ENCODE data around the gene FMNL1.

The FMNL1 gene

DNA sequence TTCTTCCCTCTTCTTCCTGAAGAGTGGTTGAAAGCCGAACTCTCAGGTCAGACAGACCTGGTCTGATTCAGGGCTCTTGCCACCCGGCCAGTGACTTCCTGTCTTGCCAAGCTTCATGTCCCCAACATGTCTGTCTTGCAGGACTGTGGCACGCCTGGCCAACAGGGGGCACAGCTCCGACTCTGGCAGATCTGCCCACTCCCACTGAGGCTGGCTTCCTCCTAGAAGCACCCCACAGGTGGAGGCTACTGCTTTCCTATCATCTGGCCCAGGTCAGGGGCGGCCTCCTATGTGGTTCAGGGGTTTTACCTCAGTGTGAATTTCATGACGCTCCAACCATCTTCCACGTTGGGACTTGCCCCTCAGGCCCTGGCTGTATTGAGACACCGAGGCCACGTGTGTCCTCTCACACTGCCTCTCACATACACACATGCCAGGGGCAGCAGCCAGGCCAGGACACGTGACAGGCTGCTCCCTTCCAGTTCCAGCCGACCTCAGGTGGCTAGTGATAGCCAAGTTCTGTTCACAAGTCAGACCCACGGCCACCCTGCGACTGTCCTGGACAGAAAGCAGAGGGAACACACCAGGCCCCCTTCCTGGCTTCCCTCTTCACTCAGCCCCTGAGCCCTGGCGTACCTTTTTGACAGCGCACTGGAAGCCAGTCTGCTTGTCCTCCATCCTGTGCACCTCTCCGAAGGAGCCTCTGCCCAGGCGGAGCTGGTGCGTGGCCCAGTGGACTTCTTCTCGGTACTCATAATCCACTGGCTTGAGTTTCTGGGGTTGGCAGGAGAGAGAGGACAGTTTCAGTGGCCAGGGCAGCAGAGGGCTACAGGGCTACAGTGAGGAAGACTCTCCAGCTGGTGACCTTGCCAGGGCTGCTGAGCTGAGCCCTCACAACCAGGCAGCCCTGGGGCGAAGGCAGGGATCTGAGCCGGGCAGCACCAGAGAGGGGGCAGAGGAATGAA lies 62.8 kb downstream of the FMNL1 start:
- peak; percentile 66 to 71 for DNase-seq

- DNase-seq: no peak
Observed at GRCh38 chr17:45286286-45286685, 64.6 kb downstream of the FMNL1 start.

DNA sequence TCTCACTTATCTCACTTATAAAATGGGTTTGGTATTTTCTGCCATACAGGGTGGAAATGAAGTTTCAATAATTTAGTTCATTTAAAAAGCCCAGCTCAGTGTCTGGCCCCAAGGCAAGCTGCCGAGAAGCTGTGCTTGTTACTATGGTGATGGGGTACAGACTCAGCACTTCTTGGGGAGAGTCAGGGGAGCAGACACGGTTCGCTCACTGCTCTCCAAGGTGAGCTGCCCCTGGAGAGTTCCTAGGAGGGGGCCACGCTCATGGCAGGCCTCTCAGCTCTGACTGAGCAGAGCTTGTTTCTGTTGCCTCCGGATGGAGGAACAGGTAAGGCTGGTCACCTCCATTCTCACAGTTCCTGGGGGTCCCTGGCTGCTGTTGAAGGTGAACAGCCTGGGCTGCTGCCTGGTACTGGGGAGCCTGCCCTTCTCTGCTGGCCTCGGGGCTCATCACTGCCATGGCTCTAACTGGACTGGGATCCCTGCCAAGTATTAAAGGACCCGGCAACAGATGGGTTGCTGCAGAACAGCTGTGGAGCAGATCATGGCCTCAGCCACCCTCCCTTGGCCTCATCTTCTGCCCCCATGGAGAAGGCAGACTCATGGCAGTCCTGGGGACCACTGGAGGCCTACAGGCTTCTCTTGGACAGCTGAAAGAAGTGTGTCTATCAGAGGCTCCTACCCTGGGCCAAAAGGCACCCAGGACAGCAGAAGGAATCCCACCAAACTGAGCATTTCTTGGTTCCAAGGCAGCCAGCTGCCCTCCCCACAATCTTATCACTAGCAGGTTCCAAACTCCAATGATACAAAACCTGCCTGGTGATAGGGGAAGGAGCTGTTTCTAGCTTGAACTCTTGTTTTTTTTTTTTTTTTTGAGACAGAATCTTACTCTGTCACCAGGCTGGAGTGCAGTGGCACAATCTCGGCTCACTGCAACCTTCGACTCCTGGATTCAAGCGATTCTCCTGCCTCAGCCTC lies 66.1 kb downstream of the FMNL1 start:
- DNase-seq: no peak

DNA sequence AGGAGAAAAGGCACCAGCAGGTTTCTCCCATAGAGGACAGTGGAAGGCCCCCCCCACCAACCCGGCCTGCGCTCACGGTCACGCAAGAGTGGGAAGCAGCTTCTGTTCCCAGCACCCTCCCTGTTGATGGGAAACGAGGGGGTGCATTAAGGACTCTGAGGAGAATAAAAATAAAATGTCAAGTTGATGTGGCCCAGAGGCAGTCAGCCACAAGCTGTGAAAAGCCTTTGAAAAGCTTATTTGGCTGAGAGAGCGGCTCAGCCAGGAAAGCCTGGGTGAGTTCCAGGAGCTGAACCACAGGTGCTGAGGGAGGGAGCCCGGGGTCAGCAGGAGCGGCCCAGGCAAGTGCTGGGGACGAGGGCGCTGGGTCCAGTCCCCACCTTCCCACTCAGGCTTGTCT lies 67.1 kb downstream of the FMNL1 start:
- no peak for DNase-seq

- no peak for DNase-seq
Observed at GRCh38 chr17:45289301-45290268, 67.9 kb downstream of the FMNL1 start.

GRCh38 chr17:45290269-45290765 lies 68.6 kb downstream of the FMNL1 start:
- no peak for DNase-seq

GRCh38 chr17:45291171-45291805 lies 69.6 kb downstream of the FMNL1 start:
- DNase-seq: no peak

DNA sequence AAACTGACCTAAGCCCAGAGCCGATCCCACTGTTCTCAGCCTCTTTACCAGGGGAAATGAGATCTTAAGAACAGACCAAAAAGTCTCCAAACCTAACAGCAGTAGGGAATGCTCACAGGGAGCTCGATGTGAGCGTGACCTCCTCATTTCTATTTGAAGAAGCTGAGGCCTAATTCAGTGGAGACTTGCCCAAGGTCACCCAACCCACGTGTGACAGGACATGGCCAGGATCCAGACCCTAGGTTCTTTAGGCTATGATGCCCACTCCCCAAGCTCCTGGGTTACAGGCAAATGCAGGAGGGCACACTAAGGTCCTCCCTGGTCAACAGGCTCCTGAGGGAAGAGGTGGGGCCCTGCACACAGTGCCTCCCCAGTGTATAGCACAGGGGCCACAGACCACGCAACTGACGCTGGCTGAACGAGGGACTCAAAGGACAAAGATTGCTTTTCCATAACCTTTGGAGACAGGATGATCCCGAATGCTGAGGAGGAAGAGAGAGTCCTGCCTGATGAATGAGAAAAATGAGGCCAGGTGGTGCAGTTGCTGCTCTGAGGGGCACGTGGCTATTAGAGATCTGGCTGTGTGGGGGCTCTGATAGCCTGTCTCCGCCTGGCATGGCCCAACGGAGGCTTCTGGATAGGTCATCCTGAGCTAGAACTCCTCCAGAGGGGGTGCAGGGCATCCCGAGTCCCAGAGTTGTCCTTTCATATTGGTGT lies 71.2 kb downstream of the FMNL1 start:
- DNase-seq: no peak

GRCh38 chr17:45293413-45294211 lies 71.9 kb downstream of the FMNL1 start:
- peak in 1 of 2 experiments; percentile 55 for DNase-seq

GRCh38 chr17:45294506-45294905 lies 72.8 kb downstream of the FMNL1 start:
- no peak for DNase-seq

GRCh38 chr17:45296003-45296832 lies 74.5 kb downstream of the FMNL1 start:
- DNase-seq: no peak

DNA sequence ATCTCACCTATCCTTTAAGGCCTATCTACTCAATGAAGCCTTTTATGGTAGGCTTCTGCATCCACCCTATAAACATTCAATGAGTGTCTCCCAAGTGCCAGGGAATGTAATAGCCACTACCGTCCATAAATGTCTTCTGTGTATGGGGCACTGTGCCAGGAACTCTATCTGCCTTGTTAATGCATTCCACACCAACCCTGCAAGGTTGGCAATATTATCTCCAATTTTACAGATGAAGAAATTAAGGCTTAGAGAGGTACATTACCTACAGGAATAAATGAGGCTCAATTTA lies 75.1 kb downstream of the FMNL1 start:
- DNase-seq: no peak
